ENCODE results near the gene MAP3K4. TPM values are rescaled to one million over a fixed set of nuclear protein-coding genes. Genes with fewer than 3 reads are reported as not detected.

Gene MAP3K4
- total RNA-seq, 4 donors from 2014 or later: 22.5 to 38.0 (median 27.4) TPM

DNA sequence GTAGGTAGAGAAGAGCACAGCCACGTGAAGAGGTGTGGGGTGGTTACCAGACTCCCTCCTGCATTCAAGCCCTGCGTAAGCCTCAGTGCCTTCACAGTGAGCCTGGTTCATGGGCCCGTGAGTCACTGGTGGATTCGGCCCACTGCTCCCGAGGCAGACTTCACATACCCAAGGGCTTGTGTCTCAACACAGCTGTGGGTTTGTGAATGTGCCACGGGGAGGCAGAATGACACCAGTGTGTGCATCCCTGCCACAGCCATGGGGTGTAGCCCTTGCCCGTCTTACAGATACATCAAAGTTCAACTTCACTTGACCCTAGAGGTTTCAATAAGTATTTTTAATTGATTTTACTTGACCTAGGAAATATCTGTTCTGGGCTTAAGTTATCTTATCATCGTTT is 108.5 kb downstream of the MAP3K4 start:
- DNase-seq: no peak
- H3K27ac ChIP-seq: no peak overlapping the region
- H3K4me1 ChIP-seq: no peaks in the 10 kb centered on the region
- H3K36me3 ChIP-seq: peaks cover 0 to 100% (median 7%) of the 10 kb centered on the region in 3 donors
- TF ChIP-seq, protein P1, sequence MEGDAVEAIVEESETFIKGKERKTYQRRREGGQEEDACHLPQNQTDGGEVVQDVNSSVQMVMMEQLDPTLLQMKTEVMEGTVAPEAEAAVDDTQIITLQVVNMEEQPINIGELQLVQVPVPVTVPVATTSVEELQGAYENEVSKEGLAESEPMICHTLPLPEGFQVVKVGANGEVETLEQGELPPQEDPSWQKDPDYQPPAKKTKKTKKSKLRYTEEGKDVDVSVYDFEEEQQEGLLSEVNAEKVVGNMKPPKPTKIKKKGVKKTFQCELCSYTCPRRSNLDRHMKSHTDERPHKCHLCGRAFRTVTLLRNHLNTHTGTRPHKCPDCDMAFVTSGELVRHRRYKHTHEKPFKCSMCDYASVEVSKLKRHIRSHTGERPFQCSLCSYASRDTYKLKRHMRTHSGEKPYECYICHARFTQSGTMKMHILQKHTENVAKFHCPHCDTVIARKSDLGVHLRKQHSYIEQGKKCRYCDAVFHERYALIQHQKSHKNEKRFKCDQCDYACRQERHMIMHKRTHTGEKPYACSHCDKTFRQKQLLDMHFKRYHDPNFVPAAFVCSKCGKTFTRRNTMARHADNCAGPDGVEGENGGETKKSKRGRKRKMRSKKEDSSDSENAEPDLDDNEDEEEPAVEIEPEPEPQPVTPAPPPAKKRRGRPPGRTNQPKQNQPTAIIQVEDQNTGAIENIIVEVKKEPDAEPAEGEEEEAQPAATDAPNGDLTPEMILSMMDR (IDR thresholded peaks at IDR 0.05): no peak
- TF ChIP-seq POLR2A (IDR thresholded peaks at IDR 0.05): no peak
- intact Hi-C loops (cut with DNase I): no loop called here
- 83 to 89% methylated on average over 7 to 8 of the region's 8 CpGs for WGBS, 2 donors
- H3K4me3 ChIP-seq: no peak overlapping the region
- no peaks in the 10 kb centered on the region for H3K9me3 ChIP-seq
- no peaks in the 10 kb centered on the region for H3K27me3 ChIP-seq

DNA sequence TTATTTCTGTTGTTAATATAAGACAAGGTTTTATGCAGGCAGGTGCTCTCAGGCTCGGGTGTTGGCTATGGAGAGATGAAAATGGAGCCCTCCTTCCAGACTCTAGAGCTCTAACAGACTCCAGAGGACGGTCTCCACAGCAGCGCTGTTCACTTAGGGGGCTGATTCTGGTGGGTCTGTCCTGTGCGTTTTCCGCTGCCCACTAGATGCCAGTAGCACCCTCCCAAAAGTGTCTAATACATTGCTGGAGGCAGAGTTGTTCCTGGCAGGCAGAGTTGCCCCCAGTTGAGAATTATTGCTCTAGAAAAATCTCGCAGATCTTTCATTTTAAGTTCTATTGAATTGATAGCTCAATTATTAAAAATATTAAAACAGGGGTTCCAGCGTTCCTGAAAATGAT is 109.9 kb downstream of the MAP3K4 start:
- DNase-seq: no peak
- peaks cover 0 to 100% (median 7%) of the 10 kb centered on the region in 3 donors for H3K36me3 ChIP-seq
- intact Hi-C loops (cut with DNase I): no loop called here

DNA sequence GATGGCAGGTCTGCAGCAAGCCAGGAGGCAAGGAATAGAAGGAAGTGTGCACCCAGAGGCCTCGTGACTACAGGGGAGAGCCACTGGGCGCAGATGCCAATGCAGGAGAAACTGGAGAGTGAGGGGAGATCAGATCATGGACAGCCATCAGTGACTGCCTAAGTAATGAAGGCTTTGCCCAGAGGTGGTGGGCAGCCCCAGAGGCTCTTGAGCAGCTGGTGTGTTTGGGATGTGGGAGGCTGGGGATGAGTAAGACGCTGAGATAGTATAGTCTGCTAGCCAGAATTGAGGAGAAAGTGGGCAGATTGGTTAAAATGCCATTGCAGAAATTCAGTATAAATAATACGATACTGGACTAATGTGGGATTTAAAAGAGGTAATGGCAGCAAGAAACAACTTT is 111.9 kb downstream of the MAP3K4 start:
- no peaks in the 10 kb centered on the region for H3K27me3 ChIP-seq
- intact Hi-C loops (cut with DNase I): no loop called here
- H3K9me3 ChIP-seq: no peaks in the 10 kb centered on the region
- H3K27ac ChIP-seq: no peak overlapping the region
- H3K4me1 ChIP-seq: no peaks in the 10 kb centered on the region
- TF ChIP-seq, protein P1 (IDR thresholded peaks at IDR 0.05): no peak
- no peak for TF ChIP-seq POLR2A (IDR thresholded peaks at IDR 0.05)
- DNase-seq: no peak
- WGBS, 2 donors: 95 to 97% methylated on average over 4 of the region's 4 CpGs
- peaks cover 0 to 100% (median 23%) of the 10 kb centered on the region in 3 donors for H3K36me3 ChIP-seq
- no peak overlapping the region for H3K4me3 ChIP-seq

More for the DNA sequence above, 109.9 kb downstream of the MAP3K4 start:
- H3K9me3 ChIP-seq: no peaks in the 10 kb centered on the region
- H3K27ac ChIP-seq: no peak overlapping the region
- no peaks in the 10 kb centered on the region for H3K4me1 ChIP-seq
- TF ChIP-seq, protein P1 (IDR thresholded peaks at IDR 0.05): no peak
- no peak for TF ChIP-seq POLR2A (IDR thresholded peaks at IDR 0.05)
- WGBS, 2 donors: 87% methylated on average over 6 to 7 of the region's 7 CpGs
- no peaks in the 10 kb centered on the region for H3K27me3 ChIP-seq
- H3K4me3 ChIP-seq: no peak overlapping the region

DNA sequence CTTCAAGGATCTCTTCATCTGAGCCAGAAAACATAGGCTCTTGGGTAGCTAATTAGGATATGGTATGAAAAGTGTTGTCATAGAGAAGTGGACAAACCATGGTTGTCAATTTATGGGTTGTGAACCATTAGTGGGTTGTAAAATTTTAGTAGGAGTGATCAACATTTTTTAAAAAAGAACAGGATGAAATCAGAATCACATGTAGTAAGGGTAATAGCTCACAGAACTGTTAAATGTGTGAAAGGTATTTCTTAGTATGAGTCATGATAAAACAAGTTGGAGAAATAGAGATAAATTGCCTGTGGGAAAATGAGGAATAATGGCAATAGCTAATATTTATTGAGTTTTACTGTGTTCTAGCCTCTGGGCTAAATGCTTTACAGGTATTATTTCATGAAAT is 113.4 kb downstream of the MAP3K4 start:
- H3K36me3 ChIP-seq: peaks cover 6 to 100% (median 26%) of the 10 kb centered on the region in 3 donors

DNA sequence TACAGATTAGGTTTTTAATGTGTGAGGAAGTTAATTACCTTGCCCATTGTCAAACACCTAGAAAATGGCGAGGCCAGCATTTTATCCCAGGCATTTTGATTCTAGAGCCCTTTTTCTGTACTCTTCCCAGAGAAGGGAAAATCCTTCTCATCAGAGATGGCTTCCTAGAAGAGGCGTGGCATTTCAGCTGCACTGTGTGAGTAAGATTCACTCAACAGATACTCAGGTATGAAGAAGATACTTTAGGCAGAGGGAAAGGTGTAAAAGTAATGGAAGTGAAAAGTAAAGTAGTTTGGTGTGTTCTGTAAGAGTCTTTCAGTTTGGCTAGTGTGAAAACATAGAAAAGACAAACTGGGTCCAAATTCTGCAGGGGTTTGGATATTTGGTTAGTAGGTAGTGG is 113.8 kb downstream of the MAP3K4 start:
- Histone ChIP-seq H3K27ac (no peak overlapping the region), H3K9me3 (no peaks in the 10 kb centered on the region), H3K4me3 (no peak overlapping the region), H3K36me3 (peaks cover 6 to 100% (median 30%) of the 10 kb centered on the region in 3 donors), H3K4me1 (no peaks in the 10 kb centered on the region), H3K27me3 (no peaks in the 10 kb centered on the region)
- intact Hi-C loops (cut with DNase I): no loop called here
- WGBS, 2 donors: 81 to 87% methylated on average over 2 of the region's 2 CpGs
- TF ChIP-seq POLR2A (IDR thresholded peaks at IDR 0.05): no peak
- TF ChIP-seq, protein P1 (IDR thresholded peaks at IDR 0.05): no peak
- no peak for DNase-seq

More for the DNA sequence above, 113.4 kb downstream of the MAP3K4 start:
- H3K4me3 ChIP-seq: no peak overlapping the region
- H3K27ac ChIP-seq: no peak overlapping the region
- H3K9me3 ChIP-seq: no peaks in the 10 kb centered on the region
- no peak for DNase-seq
- TF ChIP-seq POLR2A (IDR thresholded peaks at IDR 0.05): no peak
- TF ChIP-seq, protein P1 (IDR thresholded peaks at IDR 0.05): no peak
- intact Hi-C loops (cut with DNase I): no loop called here
- H3K27me3 ChIP-seq: no peaks in the 10 kb centered on the region
- no peaks in the 10 kb centered on the region for H3K4me1 ChIP-seq

All from esophagus squamous epithelium (tissue), 5 donors.